MM.1S (cell line): ENCODE measurements around the gene STRN3.

Source experiments
- EZH2phosphoT487 ChIP-seq: fragments of 300-600 bp; sonication (generic); IDR thresholded peaks from 2 replicates; pipeline ENCODE4 v1.6.1; 2018; ENCODE audit warnings: antibody characterized with exemption, low read length
- TF ChIP-seq, protein P1 (sequence below): fragments of 300-600 bp; sonication (generic); IDR thresholded peaks from 2 replicates; pipeline ENCODE4 v1.5.1; 2016; ENCODE audit warnings: antibody characterized with exemption, low read length, mixed read lengths

DNA sequence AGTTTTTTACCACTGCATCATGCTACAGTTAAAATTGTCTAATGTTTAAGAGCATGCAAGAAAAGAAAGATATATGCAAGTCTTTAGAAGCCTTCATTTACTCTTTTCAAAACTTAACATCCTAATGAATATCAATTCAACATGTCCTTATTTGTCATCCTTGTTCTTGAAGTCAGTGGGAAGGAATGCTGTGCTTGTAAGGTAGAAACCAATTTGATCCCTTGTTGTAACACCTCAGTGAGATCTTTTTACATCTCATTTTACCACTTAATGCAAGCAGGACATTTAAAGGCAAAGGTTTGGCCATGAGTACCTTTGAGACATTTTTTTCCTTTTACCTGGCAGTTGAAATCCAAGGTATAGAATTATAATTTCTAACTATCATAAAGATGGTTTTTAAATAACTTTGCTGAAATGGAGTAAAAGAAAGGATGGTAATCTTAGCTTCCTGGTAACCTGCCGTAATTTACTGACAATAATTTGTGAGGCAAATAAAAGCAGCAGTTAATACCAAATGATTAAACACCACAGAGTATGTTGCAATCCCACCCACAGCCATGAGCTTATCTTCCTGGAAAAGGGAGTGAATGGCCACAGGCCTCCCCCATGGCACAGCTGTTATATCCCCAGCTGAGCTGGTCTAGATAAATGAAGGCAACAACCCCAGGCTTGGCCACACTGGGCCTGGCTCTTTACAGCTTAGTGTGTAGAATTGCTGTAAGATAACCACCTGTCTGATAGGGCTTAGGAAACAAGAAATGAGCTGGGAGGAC, 33.2 kb upstream of the STRN3 start:
- TF ChIP-seq EZH2phosphoT487: no peak
- TF ChIP-seq, protein P1, sequence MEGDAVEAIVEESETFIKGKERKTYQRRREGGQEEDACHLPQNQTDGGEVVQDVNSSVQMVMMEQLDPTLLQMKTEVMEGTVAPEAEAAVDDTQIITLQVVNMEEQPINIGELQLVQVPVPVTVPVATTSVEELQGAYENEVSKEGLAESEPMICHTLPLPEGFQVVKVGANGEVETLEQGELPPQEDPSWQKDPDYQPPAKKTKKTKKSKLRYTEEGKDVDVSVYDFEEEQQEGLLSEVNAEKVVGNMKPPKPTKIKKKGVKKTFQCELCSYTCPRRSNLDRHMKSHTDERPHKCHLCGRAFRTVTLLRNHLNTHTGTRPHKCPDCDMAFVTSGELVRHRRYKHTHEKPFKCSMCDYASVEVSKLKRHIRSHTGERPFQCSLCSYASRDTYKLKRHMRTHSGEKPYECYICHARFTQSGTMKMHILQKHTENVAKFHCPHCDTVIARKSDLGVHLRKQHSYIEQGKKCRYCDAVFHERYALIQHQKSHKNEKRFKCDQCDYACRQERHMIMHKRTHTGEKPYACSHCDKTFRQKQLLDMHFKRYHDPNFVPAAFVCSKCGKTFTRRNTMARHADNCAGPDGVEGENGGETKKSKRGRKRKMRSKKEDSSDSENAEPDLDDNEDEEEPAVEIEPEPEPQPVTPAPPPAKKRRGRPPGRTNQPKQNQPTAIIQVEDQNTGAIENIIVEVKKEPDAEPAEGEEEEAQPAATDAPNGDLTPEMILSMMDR: no peak
